NCI-H1694 (cell line): Measurements from ENCODE around the gene APOBEC3H.
"Not testable (repeated sequence)": the region's sequence is repeated elsewhere in the genome, so short reads cannot be mapped to it uniquely, and the experiment has no call there.

Experiments
- DNase-seq: peaks from one replicate; lab custom pipeline; 2025; lab: John Stamatoyannopoulos, UW

The APOBEC3H gene

GRCh38 chr22:39097098-39098020, at the start of gene APOBEC3H:
APOBEC3H (plus strand) TSS chr22:39097244; CDS start chr22:39100279, 3,035 bp downstream.
- no peak for DNase-seq

DNA sequence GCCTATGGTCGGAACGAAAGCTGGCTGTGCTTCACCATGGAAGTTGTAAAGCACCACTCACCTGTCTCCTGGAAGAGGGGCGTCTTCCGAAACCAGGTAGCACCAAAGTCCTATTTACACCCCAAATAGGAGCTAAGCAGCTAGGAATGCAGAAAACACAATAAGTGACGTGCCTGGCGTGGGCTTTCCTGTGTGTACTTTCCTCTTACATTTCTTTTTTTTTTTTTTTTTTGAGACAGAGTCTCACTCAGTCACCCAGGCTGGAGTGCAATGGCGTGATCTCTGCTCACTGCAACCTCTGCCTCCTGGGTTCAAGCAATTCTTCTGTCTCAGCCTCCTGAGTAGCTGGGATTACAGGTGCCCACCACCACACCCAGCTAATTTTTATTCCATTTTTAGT, 47.6 kb upstream of the APOBEC3H start:
- not testable (repeated sequence) for DNase-seq

GRCh38 chr22:39051844-39052495, 45.1 kb upstream of the APOBEC3H start:
- not testable (repeated sequence) for DNase-seq

- DNase-seq = no peak
Measured at GRCh38 chr22:39055658-39056057, 41.4 kb upstream of the APOBEC3H start.

- not testable (repeated sequence) for DNase-seq
Measured at GRCh38 chr22:39061290-39061689, 35.8 kb upstream of the APOBEC3H start.

- not testable (repeated sequence) for DNase-seq
Measured at GRCh38 chr22:39061951-39062350, 35.1 kb upstream of the APOBEC3H start.

- not testable (repeated sequence) for DNase-seq
Measured at GRCh38 chr22:39063904-39064303, 33.1 kb upstream of the APOBEC3H start.

DNA sequence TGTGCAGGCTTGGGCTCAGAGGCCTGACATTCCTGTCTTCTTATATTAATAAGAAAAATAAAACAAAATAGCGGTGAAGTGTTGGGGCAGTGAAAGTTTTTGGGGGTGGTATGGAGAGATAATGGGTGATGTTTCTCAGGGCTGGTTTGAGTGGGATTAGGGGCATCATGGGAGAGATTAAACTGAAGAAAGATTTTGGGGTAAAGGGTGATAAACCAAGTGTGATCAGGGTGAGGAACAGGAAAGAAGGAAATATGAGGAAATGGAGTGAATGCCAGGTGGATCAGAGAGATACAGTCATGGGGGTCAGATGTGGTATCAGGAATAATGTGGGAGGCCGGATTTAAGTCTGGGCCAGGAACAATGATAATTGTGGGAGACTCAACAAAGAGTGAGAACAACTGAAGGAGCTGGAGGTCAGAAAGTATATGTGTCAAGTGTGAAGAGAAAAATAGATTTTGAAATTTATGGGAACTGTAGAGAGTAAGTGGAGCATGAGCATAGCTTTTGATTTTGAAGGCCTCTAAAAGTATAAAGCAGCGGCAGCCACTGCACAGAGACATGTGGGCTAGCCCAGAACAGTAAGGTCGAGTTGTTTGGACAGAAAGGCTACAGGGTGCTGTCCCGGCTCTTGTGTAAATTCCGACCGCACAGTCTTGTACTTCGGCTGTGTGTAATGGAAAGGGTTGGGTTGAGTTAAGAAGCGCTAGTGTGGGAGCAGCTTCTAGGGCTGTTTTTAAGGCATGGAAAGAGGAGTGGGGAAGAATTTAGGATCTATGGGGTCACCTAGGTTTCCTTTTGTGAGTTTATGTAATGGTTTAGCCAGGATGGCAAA, 30.4 kb upstream of the APOBEC3H start:
- DNase-seq = not testable (repeated sequence)

DNA sequence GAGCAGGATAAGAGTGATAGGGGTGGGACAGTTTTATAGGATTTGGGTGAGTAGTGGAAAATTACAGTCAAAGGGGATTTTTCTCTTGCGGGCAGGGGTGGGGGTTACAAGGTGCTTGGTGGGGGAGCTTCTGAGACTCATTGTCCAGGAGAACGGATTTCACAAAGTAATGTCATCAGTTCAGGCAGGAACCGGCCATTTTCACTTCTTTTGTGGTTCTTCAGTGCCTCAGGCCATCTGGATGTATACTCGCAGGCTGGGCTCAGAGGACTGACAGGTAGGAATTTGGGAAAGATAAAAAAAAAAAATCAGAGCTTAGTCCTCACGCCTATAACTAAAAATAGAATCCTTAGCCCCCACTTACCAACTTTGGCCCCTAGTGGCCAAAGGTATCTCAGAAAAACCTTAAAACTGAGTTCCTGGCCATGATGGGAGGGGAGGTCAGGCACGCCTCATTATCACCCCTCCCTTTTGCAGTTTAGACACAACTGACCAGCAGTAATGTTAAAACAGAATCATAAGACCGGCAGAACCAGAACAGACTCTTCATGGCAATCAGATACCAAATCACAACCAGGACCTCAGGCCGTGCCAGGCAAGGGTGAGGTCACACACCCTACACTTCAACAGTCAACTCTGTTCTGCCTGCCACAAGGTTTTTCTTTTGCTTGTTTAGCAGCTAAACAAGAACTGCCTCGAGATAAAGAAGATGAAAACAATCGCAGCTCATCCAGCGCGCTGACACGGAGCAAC, 28.8 kb upstream of the APOBEC3H start:
- DNase-seq = no peak

GRCh38 chr22:39070186-39070585, 26.9 kb upstream of the APOBEC3H start:
- no peak for DNase-seq

GRCh38 chr22:39072581-39072981, 24.5 kb upstream of the APOBEC3H start:
- DNase-seq = not testable (repeated sequence)

DNA sequence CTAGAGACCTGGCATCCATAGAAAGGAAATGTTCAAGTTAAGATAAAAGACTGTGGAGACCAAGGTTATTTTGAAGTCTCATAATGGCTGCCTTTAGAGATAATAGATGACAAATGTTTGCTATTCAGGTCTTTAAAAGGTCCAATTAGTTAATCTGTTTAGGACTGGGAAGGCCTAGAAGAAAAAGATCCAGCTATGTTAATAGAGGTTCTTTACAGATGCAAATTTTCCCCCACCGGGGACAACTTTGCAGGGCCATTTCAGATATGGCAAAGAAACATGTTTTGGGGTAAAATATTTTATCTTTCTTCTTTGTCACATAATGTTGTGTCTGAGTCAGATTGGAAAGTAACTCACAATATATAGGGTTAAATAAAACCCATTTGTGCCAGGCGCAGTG, 23.1 kb upstream of the APOBEC3H start:
- DNase-seq = no peak

GRCh38 chr22:39076155-39077025, 20.7 kb upstream of the APOBEC3H start:
- DNase-seq = not testable (repeated sequence)

GRCh38 chr22:39077026-39077840, 19.8 kb upstream of the APOBEC3H start, which contains the start of gene APOBEC3G:
APOBEC3G (plus strand) TSS chr22:39077275; CDS start chr22:39077362, 87 bp downstream.
- DNase-seq = not testable (repeated sequence)

DNA sequence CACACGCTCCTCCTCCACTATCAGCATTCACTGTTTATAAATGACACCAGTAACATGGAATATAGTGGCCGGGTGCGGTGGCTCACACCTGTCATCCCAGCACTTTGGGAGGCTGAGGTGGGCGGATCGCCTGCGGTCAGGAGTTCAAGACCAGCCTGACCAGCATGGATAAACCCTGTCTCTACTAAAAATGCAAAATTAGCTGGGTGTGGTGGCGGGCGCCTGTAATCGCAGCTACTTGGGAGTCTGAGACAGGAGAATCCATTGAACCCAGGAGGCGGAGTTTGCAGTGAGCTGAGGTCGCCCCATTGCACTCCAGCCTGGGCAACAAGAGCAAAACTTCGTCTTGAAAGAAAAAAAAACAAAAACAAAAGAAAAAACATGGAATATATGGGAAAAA, 19.1 kb upstream of the APOBEC3H start:
- not testable (repeated sequence) for DNase-seq

DNA sequence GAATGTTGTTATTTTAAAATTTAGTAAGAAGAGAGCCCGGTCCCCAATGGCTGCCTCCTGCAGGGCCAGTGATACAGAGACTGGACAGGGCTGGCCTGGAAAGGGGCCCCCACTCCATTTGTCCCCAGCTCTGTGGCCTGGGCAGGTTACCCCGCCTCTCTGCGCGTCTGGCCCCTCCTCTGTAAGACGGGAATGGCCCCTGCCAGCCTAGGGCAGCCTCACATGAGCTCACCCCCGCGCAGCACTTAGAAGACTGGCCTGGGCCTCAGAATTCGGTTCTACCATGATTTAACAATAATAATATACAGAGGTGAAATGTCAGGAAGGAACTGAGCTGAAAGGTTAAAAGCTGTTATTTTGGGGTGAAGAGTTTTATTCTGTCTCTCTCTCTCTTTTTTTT, 18.7 kb upstream of the APOBEC3H start:
- no peak for DNase-seq

DNA sequence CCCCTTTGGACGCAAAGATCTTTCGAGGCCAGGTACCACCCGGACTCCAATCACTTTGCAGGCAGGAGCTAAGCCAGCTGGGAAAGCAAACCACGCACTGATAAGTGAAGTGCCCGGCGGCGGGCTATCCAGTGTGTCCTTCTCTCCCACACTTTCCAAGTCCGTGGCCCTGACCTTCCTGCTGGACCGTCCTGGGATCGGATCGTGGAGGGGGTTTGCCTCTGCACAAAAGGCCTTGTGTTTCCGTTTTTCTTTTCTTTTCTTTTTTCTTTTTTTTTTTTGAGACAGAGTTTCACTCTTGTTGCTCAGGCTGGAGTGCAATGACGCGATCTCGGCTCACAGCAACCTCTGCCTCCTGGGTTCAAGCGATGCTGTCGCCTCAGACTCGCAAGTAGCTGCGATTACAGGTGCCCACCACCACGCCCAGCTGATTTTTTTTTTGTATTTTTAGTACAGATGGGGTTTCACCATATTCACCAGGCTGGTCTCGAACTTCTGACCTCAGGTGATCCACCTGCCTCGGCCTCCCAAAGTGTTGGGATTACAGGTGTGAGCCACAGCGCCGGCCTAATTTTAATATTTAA, 17.9 kb upstream of the APOBEC3H start:
- DNase-seq = not testable (repeated sequence)

GRCh38 chr22:39080052-39080762, 16.8 kb upstream of the APOBEC3H start:
- DNase-seq = no peak
